MCF 10A (cell line): ENCODE measurements around the gene DIP2C. TPM values are rescaled to one million over a fixed set of nuclear protein-coding genes. Genes with fewer than 3 reads are reported as not detected.
"Not testable (repeated sequence)": the region's sequence is repeated elsewhere in the genome, so short reads cannot be mapped to it uniquely, and the experiment has no call there.

Experiments
- BruUV-seq: library from RNA; stranded (reverse); fragments of 400-500 nt; replicated peaks from 2 replicates; lab custom pipeline; 2021; lab: Mats Ljungman, UMichigan
- CTCF ChIA-PET: fragments of 300-600 bp; sonication (Branson Sonifier 250); formaldehyde crosslinking; extraction: SDS; loops from one replicate; lab custom pipeline; 2021; ENCODE audit warnings: antibody characterized with exemption, inconsistent platforms; lab: Yijun Ruan, JAX
- POLR2A ChIA-PET: fragments of 300-600, 350-650 bp; sonication (Branson Sonifier 250); formaldehyde crosslinking; extraction: SDS; loops from one replicate; lab custom pipeline; 2020; ENCODE audit warnings: antibody characterized with exemption, inconsistent platforms; lab: Yijun Ruan, JAX
- DNase-seq: peaks from one replicate; pipeline ENCODE4 v3.0.0-alpha.2; 2018; ENCODE audit not compliant: unreplicated experiment
- H3K27ac Mint-ChIP-seq: one replicate; pipeline ENCODE4 v1.8.0; 2022; ENCODE audit warnings: mild to moderate bottlenecking, low read depth, mixed read lengths; ENCODE audit not compliant: unreplicated experiment
- H3K27me3 Mint-ChIP-seq: one replicate; pipeline ENCODE4 v1.8.0; 2022; ENCODE audit warnings: mixed read lengths; ENCODE audit not compliant: insufficient read depth, unreplicated experiment
- H3K36me3 Mint-ChIP-seq: one replicate; pipeline ENCODE4 v1.8.0; 2022; ENCODE audit warnings: mild to moderate bottlenecking, moderate library complexity, mixed read lengths; ENCODE audit not compliant: insufficient read depth, unreplicated experiment
- H3K4me1 Mint-ChIP-seq: one replicate; pipeline ENCODE4 v1.8.0; 2022; ENCODE audit warnings: mixed read lengths; ENCODE audit not compliant: insufficient read depth, unreplicated experiment
- H3K4me3 Mint-ChIP-seq: one replicate; pipeline ENCODE4 v1.8.0; 2022; ENCODE audit warnings: mild to moderate bottlenecking, moderate library complexity, mixed read lengths; ENCODE audit not compliant: unreplicated experiment
- H3K9me3 Mint-ChIP-seq: one replicate; pipeline ENCODE4 v1.8.0; 2022; ENCODE audit warnings: mixed read lengths; ENCODE audit not compliant: unreplicated experiment
- CTCF ChIP-seq: fragments of 200-600 bp; IDR thresholded peaks from one replicate; pipeline ENCODE4 v1.8.0; 2022; ENCODE audit warnings: antibody characterized with exemption, mild to moderate bottlenecking; ENCODE audit not compliant: unreplicated experiment
- intact Hi-C: fragments of 100-400 bp; cut with micrococcal nuclease; formaldehyde crosslinking; loops from 2 replicates; pipeline ENCODE4 v1.14.1; 2022
- total RNA-seq: library from RNA; stranded (reverse); gene quantifications from 2 replicates; pipeline ENCODE4 v1.2.3, GENCODE V29; 2022

DIP2C gene
- total RNA-seq, 1 experiment from 2014 or later: 0.37 TPM

- H3K27ac Mint-ChIP-seq: no peak overlapping the region
- CTCF ChIA-PET: no interaction called here
- H3K4me3 Mint-ChIP-seq: no peak overlapping the region
- no peak for TF ChIP-seq CTCF
- H3K36me3 Mint-ChIP-seq: no peaks in the 10 kb centered on the region
- intact Hi-C loops: no loop called here
- no peak for DNase-seq
- H3K4me1 Mint-ChIP-seq: peaks cover 17% of the 10 kb centered on the region
- POLR2A ChIA-PET: interaction anchor here (0.6 kb wide), 1 partner anchor 573 kb away, joined by 3 read pairs; no protein-coding TSS in a partner anchor
- no TSS peak for BruUV-seq
- no peaks in the 10 kb centered on the region for H3K9me3 Mint-ChIP-seq
- H3K27me3 Mint-ChIP-seq: no peaks in the 10 kb centered on the region
Measured at GRCh38 chr10:515674-516073, 173.8 kb downstream of the DIP2C start.

- CTCF ChIA-PET: no interaction called here
- Mint-ChIP-seq H3K4me1 (peaks cover 7% of the 10 kb centered on the region), H3K9me3 (no peaks in the 10 kb centered on the region), H3K36me3 (no peaks in the 10 kb centered on the region), H3K4me3 (no peak overlapping the region), H3K27ac (no peak overlapping the region), H3K27me3 (no peaks in the 10 kb centered on the region)
- intact Hi-C loops: loop anchor here (5.0 kb wide), 2 partner anchors 273 to 337 kb away; no protein-coding TSS in a partner anchor
- TF ChIP-seq CTCF: no peak
- BruUV-seq: no TSS peak
- DNase-seq: no peak
- POLR2A ChIA-PET: no interaction called here
Measured at GRCh38 chr10:514137-514671, 175.3 kb downstream of the DIP2C start.

GRCh38 chr10:513393-513792 lies 176.1 kb downstream of the DIP2C start:
- no peak for TF ChIP-seq CTCF
- H3K4me3 Mint-ChIP-seq: no peak overlapping the region
- CTCF ChIA-PET: interaction anchor here (0.6 to 1.5 kb wide), 3 partner anchors 175 to 302 kb away, joined by 4 to 5 read pairs (median 4); no protein-coding TSS in a partner anchor
- peaks cover 2% of the 10 kb centered on the region for H3K27me3 Mint-ChIP-seq
- no TSS peak for BruUV-seq
- no peaks in the 10 kb centered on the region for H3K36me3 Mint-ChIP-seq
- POLR2A ChIA-PET: no interaction called here
- H3K4me1 Mint-ChIP-seq: peaks cover 7% of the 10 kb centered on the region
- H3K9me3 Mint-ChIP-seq: no peaks in the 10 kb centered on the region
- H3K27ac Mint-ChIP-seq: no peak overlapping the region
- intact Hi-C loops: loop anchor here (5.0 kb wide), 2 partner anchors 274 to 336 kb away; no protein-coding TSS in a partner anchor
- no peak for DNase-seq

DNA sequence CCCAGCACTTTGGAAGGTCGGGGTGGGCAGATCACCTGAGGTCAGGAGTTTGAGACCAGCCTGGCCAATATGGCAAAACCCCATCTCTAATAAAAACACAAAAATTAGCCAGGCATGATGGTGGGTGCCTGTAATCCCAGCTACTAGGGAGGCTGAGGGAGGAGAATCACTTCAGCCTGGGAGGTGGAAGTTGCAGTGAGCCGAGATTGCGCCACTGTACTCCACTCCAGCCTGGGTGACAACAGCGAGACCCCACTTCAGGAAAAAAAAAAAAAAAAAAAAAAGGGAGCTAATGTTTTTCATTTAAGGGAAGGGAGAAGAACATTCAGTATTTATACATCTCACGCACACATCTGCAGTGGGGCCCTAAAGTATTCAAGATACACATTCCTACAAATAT lies 176.8 kb downstream of the DIP2C start:
- H3K27ac Mint-ChIP-seq, H3K4me1 Mint-ChIP-seq, H3K9me3 Mint-ChIP-seq, H3K27me3 Mint-ChIP-seq, DNase-seq, H3K36me3 Mint-ChIP-seq, H3K4me3 Mint-ChIP-seq, BruUV-seq: not testable (repeated sequence)
- CTCF ChIA-PET: interaction anchor here (0.6 to 1.5 kb wide), 5 partner anchors 99 to 303 kb away, joined by 3 to 5 read pairs (median 4); no protein-coding TSS in a partner anchor
- POLR2A ChIA-PET: interaction anchor here (0.7 kb wide), 1 partner anchor 286 kb away, joined by 3 read pairs; no protein-coding TSS in a partner anchor
- intact Hi-C loops: loop anchor here (5.0 kb wide), 2 partner anchors 275 to 335 kb away; no protein-coding TSS in a partner anchor
